HFF-Myc (cell line): Measurements from ENCODE around the gene CTAGE4.
"Not testable (repeated sequence)": the region's sequence is repeated elsewhere in the genome, so short reads cannot be mapped to it uniquely, and the experiment has no call there.

ENCODE experiments used
- DNase-seq: peaks from one replicate; pipeline ENCODE4 v3.0.0-alpha.2; 2011; ENCODE audit warnings: low read depth; ENCODE audit errors: extremely low read depth
- H3K4me3 ChIP-seq: replicated peaks from 2 replicates; pipeline ENCODE4 v1.5.1; 2011; ENCODE audit warnings: low read depth, mild to moderate bottlenecking, control low read depth, low read length
- TF ChIP-seq, protein P1 (sequence below): IDR thresholded peaks from 2 replicates; pipeline ENCODE4 v1.5.1; 2012; ENCODE audit warnings: mild to moderate bottlenecking, low read depth, low read length, control low read depth; ENCODE audit errors: missing control alignments

The CTAGE4 gene

GRCh38 chr7:144164784-144165183, 18.5 kb upstream of the CTAGE4 start:
- DNase-seq: no peak
- no peak overlapping the region for H3K4me3 ChIP-seq
- TF ChIP-seq, protein P1, sequence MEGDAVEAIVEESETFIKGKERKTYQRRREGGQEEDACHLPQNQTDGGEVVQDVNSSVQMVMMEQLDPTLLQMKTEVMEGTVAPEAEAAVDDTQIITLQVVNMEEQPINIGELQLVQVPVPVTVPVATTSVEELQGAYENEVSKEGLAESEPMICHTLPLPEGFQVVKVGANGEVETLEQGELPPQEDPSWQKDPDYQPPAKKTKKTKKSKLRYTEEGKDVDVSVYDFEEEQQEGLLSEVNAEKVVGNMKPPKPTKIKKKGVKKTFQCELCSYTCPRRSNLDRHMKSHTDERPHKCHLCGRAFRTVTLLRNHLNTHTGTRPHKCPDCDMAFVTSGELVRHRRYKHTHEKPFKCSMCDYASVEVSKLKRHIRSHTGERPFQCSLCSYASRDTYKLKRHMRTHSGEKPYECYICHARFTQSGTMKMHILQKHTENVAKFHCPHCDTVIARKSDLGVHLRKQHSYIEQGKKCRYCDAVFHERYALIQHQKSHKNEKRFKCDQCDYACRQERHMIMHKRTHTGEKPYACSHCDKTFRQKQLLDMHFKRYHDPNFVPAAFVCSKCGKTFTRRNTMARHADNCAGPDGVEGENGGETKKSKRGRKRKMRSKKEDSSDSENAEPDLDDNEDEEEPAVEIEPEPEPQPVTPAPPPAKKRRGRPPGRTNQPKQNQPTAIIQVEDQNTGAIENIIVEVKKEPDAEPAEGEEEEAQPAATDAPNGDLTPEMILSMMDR: no peak

GRCh38 chr7:144171594-144172350, 11.5 kb upstream of the CTAGE4 start:
- not testable (repeated sequence) for DNase-seq, H3K4me3 ChIP-seq

DNA sequence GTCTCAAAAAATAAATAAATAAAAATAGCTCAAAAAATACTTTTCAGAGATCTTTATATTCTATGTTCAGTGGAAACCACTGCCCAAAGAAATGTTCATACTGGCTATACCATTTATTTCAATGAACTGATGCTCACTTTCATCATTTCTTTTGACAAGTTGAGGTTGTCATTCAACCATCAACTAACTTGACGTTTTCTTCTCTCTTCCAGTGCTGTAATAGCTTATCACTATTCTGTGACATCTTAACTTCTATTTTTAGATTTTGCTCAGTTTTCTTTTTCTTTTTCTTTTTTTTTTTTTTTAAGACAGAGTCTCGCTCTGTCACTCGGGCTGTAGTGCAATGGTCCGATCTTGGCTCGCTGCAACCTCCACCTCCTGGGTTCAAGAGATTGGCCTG, 8.7 kb upstream of the CTAGE4 start:
- no peak overlapping the region for H3K4me3 ChIP-seq
- no peak for DNase-seq
- TF ChIP-seq, protein P1: no peak

DNA sequence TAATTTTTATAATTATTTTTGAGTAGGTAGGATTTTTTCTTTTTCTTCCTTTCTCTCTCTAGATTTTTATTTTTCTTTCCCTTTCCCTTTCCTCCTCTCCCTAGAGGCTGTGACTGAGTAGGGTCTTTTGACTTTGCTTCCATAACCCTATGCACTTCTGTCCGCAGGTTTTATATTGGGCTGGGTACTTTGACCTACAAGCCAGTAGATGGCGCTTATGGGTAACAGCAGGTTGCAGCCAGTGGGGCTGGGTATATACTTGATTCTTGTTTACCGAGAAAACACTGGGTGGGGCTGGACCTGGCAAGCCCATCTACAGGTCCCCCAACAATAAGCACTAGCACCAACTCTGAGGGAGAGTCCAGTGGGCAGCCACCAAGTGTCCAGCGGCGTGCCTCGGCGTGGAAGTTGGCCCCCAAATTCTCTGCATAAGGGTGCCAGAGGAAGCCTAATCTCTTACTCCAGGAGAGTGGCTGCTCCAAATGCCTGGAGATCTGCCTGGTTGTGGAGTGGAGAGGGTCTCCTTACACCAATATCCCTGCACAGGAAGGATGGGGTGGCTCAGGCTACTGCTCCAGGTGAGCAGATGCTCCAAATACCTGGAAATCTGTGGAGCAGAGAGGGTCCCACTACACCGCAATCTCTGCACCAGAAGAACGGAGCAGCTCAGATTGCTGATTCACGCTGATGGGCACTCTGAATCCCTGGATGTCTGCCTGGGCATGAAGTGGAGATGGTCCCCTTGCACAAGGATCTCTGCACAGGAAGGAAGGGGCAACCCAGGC, 4.7 kb upstream of the CTAGE4 start:
- TF ChIP-seq, protein P1: peak; percentile 27
- not testable (repeated sequence) for H3K4me3 ChIP-seq, DNase-seq

DNA sequence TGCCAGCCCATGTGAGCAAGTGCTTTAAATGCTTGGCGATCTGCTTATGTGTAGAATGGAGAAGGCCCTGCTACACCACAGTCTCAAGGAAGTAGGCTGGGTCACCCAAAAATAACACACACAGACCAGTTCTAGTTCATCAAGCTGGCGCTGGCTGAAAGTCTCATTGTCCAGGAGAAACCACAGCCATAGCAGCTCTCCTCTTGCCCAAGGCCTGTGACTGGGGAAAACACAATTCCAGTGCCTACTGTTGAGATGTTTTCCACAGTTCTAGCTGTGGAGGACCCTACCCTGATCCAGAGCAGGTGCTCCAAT, 4.1 kb upstream of the CTAGE4 start:
- DNase-seq, H3K4me3 ChIP-seq: not testable (repeated sequence)

DNA sequence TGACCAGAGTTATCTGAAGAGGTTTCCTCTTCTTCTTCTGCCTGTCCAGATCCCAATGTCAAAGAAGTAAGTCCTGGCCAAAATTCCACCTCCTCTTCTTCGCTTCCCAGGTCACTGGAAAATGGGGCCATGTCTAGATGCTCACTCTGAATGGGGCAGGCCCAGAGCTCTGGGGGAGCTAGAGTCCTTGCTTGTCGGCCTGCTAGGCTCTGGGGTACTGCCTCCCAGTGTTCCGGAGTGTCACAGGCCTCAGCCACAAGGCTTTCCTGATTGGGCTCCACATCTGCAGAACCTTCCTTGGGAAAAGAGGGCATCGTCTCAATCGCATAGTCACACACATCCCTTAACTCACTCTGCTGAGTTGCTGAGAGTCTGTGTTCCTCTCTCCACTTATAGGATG, 4.6 kb downstream of the CTAGE4 start:
- DNase-seq, H3K4me3 ChIP-seq: not testable (repeated sequence)

DNA sequence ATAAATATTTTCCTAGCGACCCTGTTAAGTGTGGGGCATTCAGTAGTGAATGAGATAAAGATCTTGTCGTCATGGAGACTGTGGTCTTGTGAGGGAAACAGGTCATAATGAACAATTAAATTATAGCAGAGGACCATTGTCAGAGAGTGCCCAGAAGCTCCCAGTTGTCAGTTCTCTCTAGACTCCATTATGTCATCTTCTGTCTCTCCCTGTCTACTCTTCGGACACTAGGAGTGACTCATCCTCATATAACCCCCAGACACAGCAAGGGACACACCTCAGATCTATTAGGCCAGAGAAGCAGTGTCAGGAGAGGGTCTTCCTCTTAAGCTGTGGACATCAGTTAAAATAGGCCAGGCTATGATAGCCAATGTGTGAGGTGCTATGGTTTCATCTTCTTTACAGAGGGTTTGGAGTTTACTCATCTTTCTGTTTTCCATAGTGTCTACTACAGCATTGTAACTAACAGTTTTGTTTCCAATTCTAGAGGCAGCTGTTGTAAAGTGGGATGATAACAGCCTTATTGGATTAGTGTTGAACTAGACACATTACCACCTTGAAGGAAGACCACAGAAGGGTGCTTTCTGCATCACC, 5.4 kb downstream of the CTAGE4 start:
- H3K4me3 ChIP-seq, DNase-seq: not testable (repeated sequence)

GRCh38 chr7:144193782-144194181, 10.5 kb downstream of the CTAGE4 start:
- not testable (repeated sequence) for DNase-seq, H3K4me3 ChIP-seq

- not testable (repeated sequence) for DNase-seq, H3K4me3 ChIP-seq
Observed at GRCh38 chr7:144194453-144194852, 11.2 kb downstream of the CTAGE4 start.

GRCh38 chr7:144195212-144195872, 12.1 kb downstream of the CTAGE4 start, which contains the start of gene ARHGEF35:
Gene ARHGEF35 (minus strand): TSS chr7:144195833. CDS start chr7:144188383, 7,450 bp downstream.
- H3K4me3 ChIP-seq, DNase-seq: not testable (repeated sequence)

DNA sequence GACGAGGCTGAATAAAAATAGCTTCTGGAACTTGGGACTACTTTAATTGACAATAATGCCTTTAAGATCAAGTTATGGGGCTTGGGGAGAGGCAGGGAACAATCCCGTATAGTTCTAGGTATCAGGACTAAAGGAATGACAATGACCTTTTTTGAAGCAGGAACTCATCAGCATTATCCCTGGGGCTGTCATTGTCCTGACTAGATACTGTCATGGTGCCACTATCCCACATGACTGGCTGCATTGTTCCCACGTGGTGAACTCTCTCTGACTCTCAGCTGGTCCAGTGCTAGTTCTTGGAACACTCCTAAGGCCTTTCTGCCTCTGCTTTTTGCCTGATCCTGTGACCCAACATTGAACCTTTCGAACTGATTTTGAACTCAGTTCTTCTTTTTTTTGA, 15.7 kb downstream of the CTAGE4 start:
- H3K4me3 ChIP-seq, DNase-seq: not testable (repeated sequence)

GRCh38 chr7:144201978-144202377, 18.7 kb downstream of the CTAGE4 start:
- not testable (repeated sequence) for H3K4me3 ChIP-seq, DNase-seq

GRCh38 chr7:144203086-144203485, 19.8 kb downstream of the CTAGE4 start:
- not testable (repeated sequence) for DNase-seq, H3K4me3 ChIP-seq

DNA sequence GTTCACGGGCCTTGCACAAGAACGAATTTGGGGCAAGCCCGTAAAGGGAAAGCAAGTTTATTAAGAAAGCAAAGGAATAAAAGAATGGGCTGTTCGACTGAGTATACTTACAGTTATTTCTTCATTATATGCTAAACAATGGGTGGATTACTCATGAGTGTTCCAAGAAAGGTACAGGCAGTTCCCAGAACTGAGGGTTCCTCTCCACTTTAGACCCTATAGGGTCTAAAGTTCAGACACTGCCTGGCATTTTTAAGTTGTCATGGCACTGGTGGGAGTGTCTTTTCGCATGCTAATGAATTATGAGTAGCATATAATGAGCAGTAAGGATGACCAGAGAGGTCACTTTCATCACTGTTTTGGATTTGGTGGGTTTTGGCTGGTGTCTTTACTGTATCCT, 22.0 kb downstream of the CTAGE4 start:
- DNase-seq, H3K4me3 ChIP-seq: not testable (repeated sequence)
